HL-60 (cell line): ENCODE data around the gene C4orf36.
A peak's percentile ranks its signal among the peaks of the same experiment; 100 is the strongest.

Experiments used
- DNase-seq, 2 experiments: peaks; one replicate each; pipeline ENCODE4 v3.0.0-alpha.2; 2010 to 2020; ENCODE audit warnings: low read depth in 1 of 2, low spot score in 1 of 2
- H3K27ac ChIP-seq: fragments of 250-450 bp; sonication (Bioruptor Pico); replicated peaks from 2 replicates; pipeline ENCODE4 v1.5.1; 2020; ENCODE audit warnings: mild to moderate bottlenecking, moderate library complexity
- H3K27me3 ChIP-seq: fragments of 250-450 bp; sonication (Bioruptor Pico); 2 replicates; pipeline ENCODE4 v1.5.1; 2021; ENCODE audit warnings: mild to moderate bottlenecking, moderate library complexity; ENCODE audit not compliant: insufficient read depth, poor library complexity, severe bottlenecking
- H3K4me3 ChIP-seq: replicated peaks from 2 replicates; pipeline ENCODE4 v1.5.1; 2011; ENCODE audit warnings: mild to moderate bottlenecking, control low read depth, low read length; ENCODE audit not compliant: insufficient read depth
- CTCF ChIP-seq: IDR thresholded peaks from one replicate; pipeline ENCODE4 v1.5.1; 2011; ENCODE audit warnings: low read length, control low read depth, inconsistent platforms; ENCODE audit not compliant: insufficient read depth
- GABPA ChIP-seq: IDR thresholded peaks from 2 replicates; pipeline ENCODE4 v1.6.1; 2012; ENCODE audit warnings: low read depth
- POLR2AphosphoS5 ChIP-seq: IDR thresholded peaks from 2 replicates; pipeline ENCODE4 v1.6.1; 2012; ENCODE audit warnings: low read depth
- REST ChIP-seq: IDR thresholded peaks from 2 replicates; pipeline ENCODE4 v1.6.1; 2012; ENCODE audit warnings: low read depth; ENCODE audit not compliant: insufficient replicate concordance
- SPI1 ChIP-seq: IDR thresholded peaks from 2 replicates; pipeline ENCODE4 v1.6.1; 2012; ENCODE audit warnings: low read depth, mild to moderate bottlenecking, borderline replicate concordance

C4orf36 gene

GRCh38 chr4:86908251-86908657, 16.0 kb upstream of the C4orf36 start:
- H3K27me3 ChIP-seq = no peaks in the 10 kb centered on the region
- TF ChIP-seq CTCF (no peak), SPI1 (peak; percentile 91)
- H3K4me3 ChIP-seq = no peak overlapping the region
- peak; percentile 27 to 64 for DNase-seq
- peak overlapping the region; percentile 41 for H3K27ac ChIP-seq

GRCh38 chr4:86901864-86902263, 9.6 kb upstream of the C4orf36 start:
- DNase-seq = no peak
- Histone ChIP-seq H3K27ac (no peak overlapping the region), H3K4me3 (no peak overlapping the region), H3K27me3 (no peaks in the 10 kb centered on the region)
- TF ChIP-seq GABPA = no peak
- TF ChIP-seq REST = no peak
- TF ChIP-seq POLR2AphosphoS5 = no peak
- TF ChIP-seq SPI1 = no peak
- TF ChIP-seq CTCF = no peak

- Histone ChIP-seq H3K27me3 (no peaks in the 10 kb centered on the region), H3K4me3 (no peak overlapping the region), H3K27ac (no peak overlapping the region)
- no peak for DNase-seq
- TF ChIP-seq SPI1 (no peak), REST (no peak), CTCF (no peak), GABPA (no peak), POLR2AphosphoS5 (no peak)
These were observed 6.3 kb upstream of the C4orf36 start for GRCh38 chr4:86898562-86898961.

GRCh38 chr4:86896596-86896995, 4.4 kb upstream of the C4orf36 start:
- no peak overlapping the region for H3K4me3 ChIP-seq
- no peak overlapping the region for H3K27ac ChIP-seq
- no peak for DNase-seq
- no peak for TF ChIP-seq POLR2AphosphoS5
- H3K27me3 ChIP-seq = no peaks in the 10 kb centered on the region
